GOT3 (cell line): ENCODE measurements around the gene YJEFN3.

Experiments
- DNase-seq: peaks from one replicate; lab custom pipeline; 2025; ENCODE audit warnings: mixed read lengths; lab: John Stamatoyannopoulos, UW

Gene YJEFN3

GRCh38 chr19:19538785-19539166, 10.1 kb downstream of the YJEFN3 start:
- no peak for DNase-seq

- DNase-seq: no peak
Observed at GRCh38 chr19:19539698-19540063, 11.0 kb downstream of the YJEFN3 start.

GRCh38 chr19:19540064-19540714, 11.5 kb downstream of the YJEFN3 start:
- no peak for DNase-seq

- DNase-seq: no peak
Observed at GRCh38 chr19:19540715-19541515, 12.2 kb downstream of the YJEFN3 start.

- DNase-seq: no peak
Observed at GRCh38 chr19:19541616-19542015, 12.9 kb downstream of the YJEFN3 start.

- no peak for DNase-seq
Observed at GRCh38 chr19:19542507-19542906, 13.8 kb downstream of the YJEFN3 start.

GRCh38 chr19:19543101-19543500, 14.4 kb downstream of the YJEFN3 start:
- DNase-seq: no peak

GRCh38 chr19:19543640-19544039, 14.9 kb downstream of the YJEFN3 start:
- DNase-seq: no peak

- no peak for DNase-seq
Observed at GRCh38 chr19:19544257-19544953, 15.7 kb downstream of the YJEFN3 start.

- no peak for DNase-seq
Observed at GRCh38 chr19:19544954-19545591, 16.4 kb downstream of the YJEFN3 start.

- DNase-seq: no peak
Observed at GRCh38 chr19:19545707-19546106, 17.0 kb downstream of the YJEFN3 start.

GRCh38 chr19:19546751-19547162, 18.0 kb downstream of the YJEFN3 start:
- DNase-seq: no peak

GRCh38 chr19:19547674-19548336, 19.1 kb downstream of the YJEFN3 start:
- DNase-seq: no peak

- DNase-seq: no peak
Observed at GRCh38 chr19:19548915-19549759, 20.4 kb downstream of the YJEFN3 start.

- DNase-seq: no peak
Observed at GRCh38 chr19:19549804-19550464, 21.2 kb downstream of the YJEFN3 start.

- no peak for DNase-seq
Observed at GRCh38 chr19:19550485-19550929, 21.8 kb downstream of the YJEFN3 start.

- no peak for DNase-seq
Observed at GRCh38 chr19:19550972-19551852, 22.5 kb downstream of the YJEFN3 start.

GRCh38 chr19:19551853-19552192, 23.1 kb downstream of the YJEFN3 start:
- DNase-seq: no peak

GRCh38 chr19:19552798-19553197, 24.1 kb downstream of the YJEFN3 start:
- DNase-seq: no peak
